ENCODE data around the gene UTP14C.

- TF ChIP-seq CTCF (IDR thresholded peaks at IDR 0.05) (no peak), POLR2AphosphoS5 (IDR thresholded peaks at IDR 0.05; ENCODE audit: insufficient read depth in 1 of 2, low read depth in 1 of 2) (no peak), POLR2A (IDR thresholded peaks at IDR 0.05) (no peak)
Measured at GRCh38 chr13:52033039-52033438, 8.5 kb downstream of the UTP14C start.

All from vagina (tissue), 2 donors.